H1 (cell line): ENCODE measurements around the gene PARD3. TPM values are rescaled to one million over a fixed set of nuclear protein-coding genes. Genes with fewer than 3 reads are reported as not detected.
A peak's percentile ranks its signal among the peaks of the same experiment; 100 is the strongest.

Experiments used
- CTCF ChIA-PET: fragments of 300-600 bp; sonication (Branson Sonifier 250); formaldehyde crosslinking; loops from one replicate; lab custom pipeline; 2021; ENCODE audit not compliant: partially characterized antibody; lab: Charles Lee
- POLR2A ChIA-PET: fragments of 300-600 bp; sonication (Branson Sonifier 250); formaldehyde crosslinking; loops from one replicate; lab custom pipeline; 2021; ENCODE audit warnings: inconsistent platforms; ENCODE audit not compliant: partially characterized antibody; lab: Charles Lee
- DNase-seq, 2 experiments: peaks; one replicate each; pipeline versions ENCODE4 v3.0.0 to v3.0.0-alpha.2; 2010 to 2022; ENCODE audit warnings: low spot score in 2 of 2, low read depth in 1 of 2, mixed read lengths in 1 of 2
- FAIRE-seq: peaks from 2 replicates; lab custom pipeline; 2011; peaks lifted over from hg19 to GRCh38; lab: Jason Lieb, UNC
- H2AFZ ChIP-seq: 2 replicates; pipeline ENCODE4 v1.8.1; 2012; ENCODE audit warnings: low read length, inconsistent platforms
- H2AK5ac ChIP-seq: 2 replicates; pipeline ENCODE4 v1.6.1; 2013; ENCODE audit warnings: low read depth, low read length
- H2BK120ac ChIP-seq: replicated peaks from 2 replicates; pipeline ENCODE3; 2013; ENCODE audit warnings: low read depth, low read length, inconsistent platforms
- H2BK12ac ChIP-seq: 2 replicates; pipeline ENCODE4 v1.6.1; 2013; ENCODE audit warnings: low read depth, low read length
- H2BK15ac ChIP-seq: 2 replicates; pipeline ENCODE4 v1.6.1; 2013; ENCODE audit warnings: low read length
- H2BK20ac ChIP-seq: 2 replicates; pipeline ENCODE4 v1.6.1; 2013; ENCODE audit warnings: low read length
- H2BK5ac ChIP-seq: 2 replicates; pipeline ENCODE4 v1.6.1; 2013; ENCODE audit warnings: low read depth, low read length
- H3K14ac ChIP-seq: 2 replicates; pipeline ENCODE4 v1.6.1; 2013; ENCODE audit warnings: inconsistent platforms; ENCODE audit not compliant: insufficient read length
- H3K18ac ChIP-seq: 2 replicates; pipeline ENCODE4 v1.6.1; 2013; ENCODE audit warnings: low read length; ENCODE audit errors: extremely low read depth
- H3K23ac ChIP-seq: 2 replicates; pipeline ENCODE4 v1.6.1; 2013; ENCODE audit warnings: inconsistent platforms; ENCODE audit not compliant: insufficient read length
- H3K23me2 ChIP-seq: 2 replicates; pipeline ENCODE4 v1.6.1; 2013; ENCODE audit warnings: low read depth, low read length
- H3K27ac ChIP-seq: 2 replicates; pipeline ENCODE4 v1.6.1; 2011; ENCODE audit warnings: low read depth, low read length, inconsistent platforms
- H3K27me3 ChIP-seq, 4 experiments: replicated peaks in 1 of 4; 1 replicate in 1 of 4; 2 replicates in 3 of 4; pipeline versions ENCODE4 v1.6.1 to v1.8.1; 2011 to 2013; ENCODE audit warnings: low read length in 3 of 4, mild to moderate bottlenecking in 3 of 4, inconsistent platforms in 2 of 4, mixed read lengths in 2 of 4, moderate library complexity in 1 of 4; ENCODE audit not compliant: control insufficient read depth in 3 of 4, insufficient read depth in 3 of 4; ENCODE audit errors: extremely low read depth in 1 of 4
- H3K36me3 ChIP-seq, 4 experiments: 2 replicates each; pipeline versions ENCODE4 v1.6.1 to v1.8.1; 2011 to 2013; ENCODE audit warnings: mild to moderate bottlenecking in 4 of 4, low read length in 3 of 4, moderate library complexity in 2 of 4, control low read depth in 1 of 4, inconsistent platforms in 1 of 4; ENCODE audit not compliant: insufficient read depth in 4 of 4, control insufficient read depth in 2 of 4
- H3K4ac ChIP-seq: replicated peaks from 2 replicates; pipeline ENCODE3; 2013; ENCODE audit warnings: low read length, low read depth, mixed read lengths, inconsistent platforms; ENCODE audit not compliant: insufficient read length
- H3K4me1 ChIP-seq, 4 experiments: replicated peaks in 1 of 4; 1 replicate in 1 of 4; 2 replicates in 3 of 4; pipeline versions ENCODE4 v1.6.1 to v1.8.1; 2011 to 2013; ENCODE audit warnings: low read length in 3 of 4, inconsistent platforms in 2 of 4, mixed read lengths in 1 of 4; ENCODE audit not compliant: insufficient read depth in 4 of 4, control insufficient read depth in 3 of 4
- H3K4me2 ChIP-seq, 2 experiments: 2 replicates each; pipeline versions ENCODE4 v1.6.1 to v1.8.1; 2011 to 2013; ENCODE audit warnings: low read depth in 2 of 2, low read length in 2 of 2, control low read depth in 1 of 2, inconsistent platforms in 1 of 2, mild to moderate bottlenecking in 1 of 2; ENCODE audit not compliant: insufficient read depth in 1 of 2
- H3K4me3 ChIP-seq, 4 experiments: fragments of 200-600, 300-600 bp in 1 of 4; sonication (generic), shearing (Covaris generic), sonication (Bioruptor Twin) in 1 of 4; 2 replicates each; pipeline versions ENCODE4 v1.5.1 to v1.8.1; 2011 to 2016; ENCODE audit warnings: low read length in 4 of 4, low read depth in 3 of 4, control low read depth in 2 of 4, inconsistent platforms in 2 of 4, mild to moderate bottlenecking in 2 of 4, mixed read lengths in 1 of 4, moderate library complexity in 1 of 4; ENCODE audit not compliant: insufficient read depth in 2 of 4; ENCODE audit errors: extremely low read depth in 1 of 4
- H3K56ac ChIP-seq: replicated peaks from 2 replicates; pipeline ENCODE3; 2013; ENCODE audit warnings: low read depth, mild to moderate bottlenecking, mixed read lengths, low read length, inconsistent platforms; ENCODE audit not compliant: insufficient read length
- H3K79me1 ChIP-seq: 2 replicates; pipeline ENCODE4 v1.6.1; 2013; ENCODE audit warnings: low read depth, low read length, control low read depth
- H3K79me2 ChIP-seq, 2 experiments: 2 replicates each; pipeline versions ENCODE4 v1.6.1 to v1.8.1; 2012 to 2013; ENCODE audit warnings: low read length in 2 of 2, mild to moderate bottlenecking in 2 of 2, inconsistent platforms in 1 of 2; ENCODE audit not compliant: insufficient read depth in 2 of 2, control insufficient read depth in 1 of 2
- H3K9ac ChIP-seq, 4 experiments: replicated peaks in 1 of 4; 1 replicate in 1 of 4; 2 replicates in 3 of 4; pipeline versions ENCODE4 v1.6.1 to v1.8.1; 2011 to 2013; ENCODE audit warnings: low read depth in 3 of 4, low read length in 3 of 4, control low read depth in 2 of 4, mild to moderate bottlenecking in 2 of 4, moderate library complexity in 2 of 4, inconsistent platforms in 1 of 4; ENCODE audit errors: extremely low read depth in 1 of 4
- H3K9me3 ChIP-seq, 2 experiments: 2 replicates each; pipeline versions ENCODE4 v1.6.1 to v1.8.1; 2012 to 2013; ENCODE audit warnings: mild to moderate bottlenecking in 2 of 2, moderate library complexity in 2 of 2, control low read depth in 1 of 2, inconsistent platforms in 1 of 2, low read depth in 1 of 2, low read length in 1 of 2, mixed read lengths in 1 of 2; ENCODE audit not compliant: insufficient read depth in 2 of 2
- H4K20me1 ChIP-seq, 2 experiments: replicated peaks in 1 of 2; 2 replicates each; pipeline versions ENCODE3 to v1.8.1; 2011 to 2013; ENCODE audit warnings: inconsistent platforms in 2 of 2, low read length in 2 of 2, mild to moderate bottlenecking in 1 of 2; ENCODE audit not compliant: insufficient read depth in 2 of 2, control insufficient read depth in 1 of 2
- H4K5ac ChIP-seq: 2 replicates; pipeline ENCODE4 v1.6.1; 2013; ENCODE audit warnings: low read length, low read depth, mixed read lengths, inconsistent platforms; ENCODE audit not compliant: insufficient read length
- H4K8ac ChIP-seq: 2 replicates; pipeline ENCODE4 v1.8.0; 2013; ENCODE audit warnings: mild to moderate bottlenecking, moderate library complexity, low read length, inconsistent platforms; ENCODE audit not compliant: insufficient read depth; ENCODE audit errors: extremely low read depth
- H4K91ac ChIP-seq: replicated peaks from 2 replicates; pipeline ENCODE3; 2013; ENCODE audit warnings: low read length, mixed read lengths, inconsistent platforms; ENCODE audit not compliant: insufficient read length
- CBX8 ChIP-seq: fragments of 300-800, 300-1000 bp; sonication (generic); IDR thresholded peaks from 2 replicates; pipeline ENCODE4 v1.7.1; 2016; ENCODE audit warnings: low read depth, low read length, borderline replicate concordance
- MAFK ChIP-seq: IDR thresholded peaks from 2 replicates; pipeline ENCODE4 v1.6.1; 2012; ENCODE audit warnings: low read depth, mild to moderate bottlenecking, improper control_type of control experiment, low read length
- WGBS, 2 experiments: shearing (Covaris generic) in 1 of 2; methylation state at CpG; one replicate each; pipeline versions ENCODE4 v1.1.6 to v1.1.7; 2013 to 2015; ENCODE audit warnings: low lambda C conversion rate in 2 of 2, mixed read lengths in 2 of 2, inconsistent platforms in 1 of 2, low coverage in 1 of 2, missing lambda C conversion rate in 1 of 2; ENCODE audit not compliant: insufficient replicate concordance in 2 of 2, insufficient coverage in 1 of 2, insufficient read length in 1 of 2; ENCODE audit errors: extremely low coverage in 1 of 2, missing lambda C conversion rate in 1 of 2; 5-methylcytosine and 5-hydroxymethylcytosine counted together
- polyA plus RNA-seq, 7 experiments: library from polyadenylated mRNA; depleted of rRNA in 3 of 7; stranded (reverse) in 5 of 7; unstranded in 2 of 7; fragments of >200 nt in 5 of 7; fragments of 200-250 nt in 2 of 7; gene quantifications; 1 replicate in 5 of 7; 2 replicates in 1 of 7; 4 replicates in 1 of 7; pipeline versions ENCODE4 v1.2.1 to v1.2.3, GENCODE V29; 2011 to 2013; ENCODE audit warnings: missing spikeins in 2 of 7, mixed read lengths in 2 of 7
- total RNA-seq: library from RNA; stranded (reverse); fragmentation: NEBNext Ultra II Directional; extraction: Animal tissue kit (Norgen Biotek cat#: 25700); gene quantifications from 2 replicates; pipeline ENCODE4 v1.2.1, GENCODE V29; 2021

Gene PARD3
- total and polyA plus RNA-seq, 2 of the 8 experiments (the other 6 are each of a cell fraction or from before 2014, with no cell fraction given) = 19.7 to 49.1 TPM

- Histone ChIP-seq H2BK120ac (no peak overlapping the region), H3K36me3 (no peaks in the 10 kb centered on the region), H3K23ac (no peak overlapping the region), H3K23me2 (no peaks in the 10 kb centered on the region), H2BK20ac (no peak overlapping the region), H4K5ac (no peak overlapping the region), H4K20me1 (peaks cover 8 to 14% of the 10 kb centered on the region in 2 experiments), H2BK5ac (no peak overlapping the region), H3K27me3 (no peaks in the 10 kb centered on the region), H3K9ac (no peak overlapping the region), H2BK12ac (no peak overlapping the region), H2AFZ (no peak overlapping the region), H3K9me3 (no peaks in the 10 kb centered on the region), H3K56ac (no peak overlapping the region), H3K4me3 (no peak overlapping the region), H3K14ac (no peak overlapping the region), H3K4ac (no peak overlapping the region)
- no peak for DNase-seq
- FAIRE-seq = no peak
- POLR2A ChIA-PET = interaction anchor here (1.0 kb wide), 1 partner anchor 11 kb away, joined by 3 read pairs; no protein-coding TSS in a partner anchor
- peak; percentile 46; the same call in 1 of the 2 replicates for TF ChIP-seq MAFK
- TF ChIP-seq CBX8 = no peak
- TF ChIP-seq, all 59 proteins: peak for 1
- no peak overlapping the region; a peak in 1 of 4 replicates for H3K4me2 ChIP-seq
- H2AK5ac ChIP-seq = no peak overlapping the region
- peaks cover 6% of the 10 kb centered on the region for H3K79me1 ChIP-seq
- CTCF ChIA-PET = interaction anchor here (1.0 kb wide), 1 partner anchor 58 kb away, joined by 3 read pairs; no protein-coding TSS in a partner anchor
- no peak overlapping the region for H4K8ac ChIP-seq
- WGBS, 2 experiments = 78% methylated on average over 3 of the region's 3 CpGs; no CpG with 5 or more reads in 1 of the 2 experiments
- peaks cover 7 to 20% (median 13%) of the 10 kb centered on the region in 4 experiments for H3K4me1 ChIP-seq
- peaks cover 8 to 86% of the 10 kb centered on the region in 2 experiments for H3K79me2 ChIP-seq
- H3K18ac ChIP-seq = no peak overlapping the region
- H2BK15ac ChIP-seq = no peak overlapping the region
- no peak overlapping the region for H4K91ac ChIP-seq
- no peak overlapping the region for H3K27ac ChIP-seq
Observed at GRCh38 chr10:34781711-34782110, 33.4 kb downstream of the PARD3 start.
